Measurements from ENCODE around the gene NEU2. TPM values are rescaled to one million over a fixed set of nuclear protein-coding genes. Genes with fewer than 3 reads are reported as not detected.

NEU2 gene
- total RNA-seq, 3 donors from 2014 or later, result not detected

GRCh38 chr2:233039212-233039845 is 6.9 kb downstream of the NEU2 start:
- Histone ChIP-seq H3K4me3 (no peak overlapping the region), H3K36me3 (ENCODE audit: low read depth) (no peaks in the 10 kb centered on the region), H3K9me3 (no peaks in the 10 kb centered on the region), H3K4me1 (ENCODE audit: low read depth) (no peaks in the 10 kb centered on the region)
- TF ChIP-seq CTCF (IDR thresholded peaks at IDR 0.05), result no peak
- intact Hi-C loops (cut with DNase I, micrococcal nuclease), result no loop called here
- DNase-seq (no peak), ATAC-seq (no peak)

GRCh38 chr2:233039846-233040530 is 7.5 kb downstream of the NEU2 start:
- no peaks in the 10 kb centered on the region for H3K4me1 ChIP-seq (ENCODE audit: low read depth)
- no peak for TF ChIP-seq CTCF (IDR thresholded peaks at IDR 0.05)
- DNase-seq (no peak), ATAC-seq (no peak)
- no peaks in the 10 kb centered on the region for H3K9me3 ChIP-seq
- intact Hi-C loops (cut with DNase I, micrococcal nuclease), result no loop called here
- no peaks in the 10 kb centered on the region for H3K36me3 ChIP-seq (ENCODE audit: low read depth)
- H3K4me3 ChIP-seq, result no peak overlapping the region

GRCh38 chr2:233040571-233040970 is 8.1 kb downstream of the NEU2 start:
- DNase-seq, result no peak
- ATAC-seq, result no peak

GRCh38 chr2:233041722-233042323 is 9.4 kb downstream of the NEU2 start:
- Histone ChIP-seq H3K36me3 (ENCODE audit: low read depth) (no peaks in the 10 kb centered on the region), H3K9me3 (no peaks in the 10 kb centered on the region), H3K4me3 (no peak overlapping the region), H3K4me1 (ENCODE audit: low read depth) (no peaks in the 10 kb centered on the region)
- TF ChIP-seq CTCF (IDR thresholded peaks at IDR 0.05), result no peak
- intact Hi-C loops (cut with DNase I, micrococcal nuclease), result no loop called here
- ATAC-seq (no peak), DNase-seq (peak in 1 of 3 donors; percentile 1)

More at GRCh38 chr2:233040571-233040970, 8.1 kb downstream of the NEU2 start:
- Histone ChIP-seq H3K36me3 (ENCODE audit: low read depth) (no peaks in the 10 kb centered on the region), H3K4me3 (no peak overlapping the region), H3K9me3 (no peaks in the 10 kb centered on the region), H3K4me1 (ENCODE audit: low read depth) (no peaks in the 10 kb centered on the region)
- no peak for TF ChIP-seq CTCF (IDR thresholded peaks at IDR 0.05)
- intact Hi-C loops (cut with DNase I, micrococcal nuclease), result no loop called here

GRCh38 chr2:233042549-233042948 is 10.1 kb downstream of the NEU2 start:
- H3K4me1 ChIP-seq (ENCODE audit: low read depth), result no peaks in the 10 kb centered on the region
- ATAC-seq (no peak), DNase-seq (no peak)
- TF ChIP-seq CTCF (IDR thresholded peaks at IDR 0.05), result no peak
- no peak overlapping the region for H3K4me3 ChIP-seq
- intact Hi-C loops (cut with DNase I, micrococcal nuclease), result no loop called here
- no peaks in the 10 kb centered on the region for H3K36me3 ChIP-seq (ENCODE audit: low read depth)
- no peaks in the 10 kb centered on the region for H3K9me3 ChIP-seq

Measured in mucosa of descending colon (tissue), 3 donors.